PC-3 (cell line): ENCODE measurements around the gene SMC2. TPM values are rescaled to one million over a fixed set of nuclear protein-coding genes. Genes with fewer than 3 reads are reported as not detected.

ENCODE experiments used
- ATAC-seq: fragments of 200-7000 bp; cut with Tn5 transposase; 2 replicates; pipeline ENCODE4 v1.9.1; 2020; ENCODE audit warnings: mild to moderate bottlenecking, moderate library complexity
- BruUV-seq: library from RNA; stranded (reverse); fragments of 400-500 nt; replicated peaks from 2 replicates; lab custom pipeline; 2021; lab: Mats Ljungman, UMichigan
- CTCF ChIA-PET: fragments of 300-600 bp; sonication (Branson Sonifier 250); formaldehyde crosslinking; loops from one replicate; lab custom pipeline; 2022; ENCODE audit warnings: antibody characterized with exemption; lab: Charles Lee
- POLR2A ChIA-PET: fragments of 300-600 bp; sonication (Branson Sonifier 250); formaldehyde crosslinking; loops from one replicate; lab custom pipeline; 2022; ENCODE audit warnings: antibody characterized with exemption; ENCODE audit not compliant: unreplicated experiment; lab: Charles Lee
- DNase-seq: peaks from one replicate; pipeline ENCODE4 v3.0.0-alpha.2; 2015
- H2AFZ ChIP-seq: fragments of 300-600 bp; sonication (generic); 2 replicates; pipeline ENCODE4 v1.6.0; 2016; ENCODE audit warnings: antibody characterized with exemption, low read length
- H3F3A ChIP-seq: fragments of 300-600 bp; sonication (generic); one replicate; pipeline ENCODE4 v1.6.0; 2017; ENCODE audit warnings: antibody characterized with exemption, low read length, control low read depth, mild to moderate bottlenecking; ENCODE audit not compliant: unreplicated experiment
- H3K27ac ChIP-seq: fragments of 300-600 bp; sonication (generic); 2 replicates; pipeline ENCODE4 v1.5.1; 2016; ENCODE audit warnings: mild to moderate bottlenecking, low read length
- H3K27me3 ChIP-seq: fragments of 300-600 bp; sonication (generic); 2 replicates; pipeline ENCODE4 v1.6.1; 2016; ENCODE audit warnings: low read length, mixed read lengths
- H3K36me3 ChIP-seq: fragments of 300-600 bp; sonication (generic); 2 replicates; pipeline ENCODE4 v1.6.1; 2016; ENCODE audit warnings: low read depth, mixed run types, low read length, mixed read lengths
- H3K4me1 ChIP-seq: fragments of 300-600 bp; sonication (generic); 2 replicates; pipeline ENCODE4 v1.5.1; 2016; ENCODE audit warnings: low read length; ENCODE audit not compliant: insufficient read depth
- H3K4me2 ChIP-seq: fragments of 300-600 bp; sonication (generic); 2 replicates; pipeline ENCODE4 v1.6.0; 2016; ENCODE audit warnings: low read length
- H3K4me3 ChIP-seq: fragments of 300-600 bp; sonication (generic); 2 replicates; pipeline ENCODE4 v1.5.1; 2016; ENCODE audit warnings: mild to moderate bottlenecking, low read length, mixed read lengths
- H3K79me2 ChIP-seq: fragments of 300-600 bp; sonication (generic); 2 replicates; pipeline ENCODE4 v1.6.1; 2017; ENCODE audit warnings: low read length, mixed read lengths
- H3K9ac ChIP-seq: fragments of 300-600 bp; sonication (generic); 2 replicates; pipeline ENCODE4 v1.6.0; 2016; ENCODE audit warnings: mild to moderate bottlenecking, low read length
- H3K9me2 ChIP-seq: fragments of 300-600 bp; sonication (generic); replicated peaks from 2 replicates; pipeline ENCODE4 v1.6.1; 2016; ENCODE audit warnings: mixed run types, low read length, mixed read lengths
- H3K9me3 ChIP-seq: fragments of 300-600 bp; sonication (generic); 2 replicates; pipeline ENCODE4 v1.6.1; 2016; ENCODE audit warnings: low read length, mixed read lengths
- H4K20me1 ChIP-seq: fragments of 300-600 bp; sonication (generic); 2 replicates; pipeline ENCODE4 v1.6.1; 2016; ENCODE audit warnings: low read length, mixed read lengths
- CTCF ChIP-seq: fragments of 300-600 bp; sonication (generic); conservative IDR thresholded peaks from 2 replicates; pipeline ENCODE4 v1.5.1; 2017; ENCODE audit warnings: antibody characterized with exemption, low read depth, mild to moderate bottlenecking, low read length
- EZH2 ChIP-seq: fragments of 300-600 bp; sonication (generic); IDR thresholded peaks from one replicate; pipeline ENCODE4 v1.6.1; 2017; ENCODE audit warnings: antibody characterized with exemption, mild to moderate bottlenecking, low read length; ENCODE audit not compliant: unreplicated experiment
- EZH2phosphoT487 ChIP-seq: fragments of 300-600 bp; sonication (generic); IDR thresholded peaks from 2 replicates; pipeline ENCODE4 v1.6.1; 2018; ENCODE audit warnings: mild to moderate bottlenecking, antibody characterized with exemption, low read length, borderline replicate concordance
- intact Hi-C: fragments of 100-400 bp; cut with micrococcal nuclease; formaldehyde crosslinking; loops from 2 replicates; pipeline ENCODE4 v1.9.0; 2023
- total RNA-seq: library from RNA; depleted of rRNA; stranded (reverse); fragments of >200 nt; gene quantifications from 2 replicates; pipeline ENCODE4 v1.2.3, GENCODE V29; 2014

Gene SMC2
- total RNA-seq, 1 experiment from 2014 or later: 19.2 TPM

GRCh38 chr9:104091708-104092107 is 2.4 kb upstream of the SMC2 start:
- Histone ChIP-seq H3K79me2 (peaks cover 31% of the 10 kb centered on the region), H3K4me3 (no peak overlapping the region), H4K20me1 (no peaks in the 10 kb centered on the region), H3K4me1 (peaks cover 29% of the 10 kb centered on the region), H3K9ac (peak overlapping the region; percentile 33; the same call in 1 of the 2 replicates), H3K9me2 (no peaks in the 10 kb centered on the region), H3K36me3 (no peaks in the 10 kb centered on the region), H3K4me2 (peak overlapping the region; percentile 50; the same call in 1 of the 2 replicates), H2AFZ (no peak overlapping the region), H3F3A (no peaks in the 10 kb centered on the region), H3K27ac (peak overlapping the region; percentile 66), H3K27me3 (no peaks in the 10 kb centered on the region), H3K9me3 (no peaks in the 10 kb centered on the region)
- ChIA-PET CTCF (no interaction called here), POLR2A (no interaction called here)
- DNase-seq: no peak
- TF ChIP-seq EZH2 (no peak), CTCF (no peak), EZH2phosphoT487 (no peak)
- no peak for ATAC-seq
- no TSS peak for BruUV-seq
- intact Hi-C loops: loop anchor here (2.0 to 10.0 kb wide), 4 partner anchors 23 to 651 kb away; no protein-coding TSS in a partner anchor

- Histone ChIP-seq H3K9me3 (no peaks in the 10 kb centered on the region), H4K20me1 (no peaks in the 10 kb centered on the region), H2AFZ (no peak overlapping the region), H3K27me3 (no peaks in the 10 kb centered on the region), H3K4me1 (peaks cover 30% of the 10 kb centered on the region), H3K4me3 (no peak overlapping the region), H3K79me2 (peaks cover 34% of the 10 kb centered on the region), H3K4me2 (peak overlapping the region; percentile 85; the same call in 1 of the 2 replicates), H3K27ac (no peak overlapping the region), H3K9ac (no peak overlapping the region), H3F3A (no peaks in the 10 kb centered on the region), H3K36me3 (no peaks in the 10 kb centered on the region), H3K9me2 (no peaks in the 10 kb centered on the region)
- DNase-seq: no peak
- ChIA-PET POLR2A (no interaction called here), CTCF (no interaction called here)
- ATAC-seq: no peak
- TF ChIP-seq EZH2 (no peak), CTCF (no peak), EZH2phosphoT487 (no peak)
- no TSS peak for BruUV-seq
- intact Hi-C loops: loop anchor here (5.0 to 10.0 kb wide), 3 partner anchors 247 to 650 kb away; no protein-coding TSS in a partner anchor
Observed at GRCh38 chr9:104092192-104092591, 1.9 kb upstream of the SMC2 start.

- CTCF ChIA-PET: no interaction called here
- no peak for ATAC-seq
- POLR2A ChIA-PET: interaction anchor here (0.5 to 0.6 kb wide), 2 partner anchors 300 to 613 kb away, joined by 4 to 7 read pairs; no protein-coding TSS in a partner anchor
Observed at GRCh38 chr9:104092875-104093600, 1.1 kb upstream of the SMC2 start.

More at GRCh38 chr9:104092875-104093600, 1.1 kb upstream of the SMC2 start:
- H3K9me3 ChIP-seq: no peaks in the 10 kb centered on the region
- peaks cover 30% of the 10 kb centered on the region for H3K4me1 ChIP-seq
- H3K27me3 ChIP-seq: no peaks in the 10 kb centered on the region
- H3K27ac ChIP-seq: peak overlapping the region; percentile 87
- no peaks in the 10 kb centered on the region for H3F3A ChIP-seq
- H2AFZ ChIP-seq: peak overlapping the region; percentile 99
- H3K9me2 ChIP-seq: no peaks in the 10 kb centered on the region
- H3K36me3 ChIP-seq: no peaks in the 10 kb centered on the region
- intact Hi-C loops: loop anchor here (5.0 to 10.0 kb wide), 3 partner anchors 248 to 649 kb away; no protein-coding TSS in a partner anchor
- H4K20me1 ChIP-seq: no peaks in the 10 kb centered on the region
- peaks cover 37% of the 10 kb centered on the region for H3K79me2 ChIP-seq
- peak overlapping the region; percentile 98 for H3K4me3 ChIP-seq
- no TSS peak for BruUV-seq
- peak; percentile 4 for DNase-seq
- H3K9ac ChIP-seq: peak overlapping the region; percentile 98
- TF ChIP-seq EZH2phosphoT487: no peak
- TF ChIP-seq CTCF: no peak
- TF ChIP-seq EZH2: no peak
- H3K4me2 ChIP-seq: peak overlapping the region; percentile 85
